Measurements from ENCODE around the gene MYO7A. TPM values are rescaled to one million over a fixed set of nuclear protein-coding genes. Genes with fewer than 3 reads are reported as not detected.

The MYO7A gene
- total and polyA plus RNA-seq, 2 of the 8 experiments (the other 6 are each of a cell fraction or from before 2014, with no cell fraction given), result 1.5 to 1.9 TPM

GRCh38 chr11:77147036-77147315, 18.9 kb downstream of the MYO7A start (continued):
- TF ChIP-seq TCF12 (IDR thresholded peaks at IDR 0.05; ENCODE audit: low read depth, low read length) (no peak), SRF (IDR thresholded peaks at IDR 0.05; ENCODE audit: low read depth, low read length) (no peak), CBX8 (IDR thresholded peaks at IDR 0.05; ENCODE audit: borderline replicate concordance, low read depth, low read length) (no peak), RBBP5 (IDR thresholded peaks at IDR 0.05; ENCODE audit: borderline replicate concordance, low read depth, low read length) (no peak), SIRT6 (IDR thresholded peaks at IDR 0.05; ENCODE audit: low read length) (no peak)
